H7 (cell line): ENCODE measurements around the gene RGS6. TPM values are rescaled to one million over a fixed set of nuclear protein-coding genes. Genes with fewer than 3 reads are reported as not detected.

Experiments
- DNase-seq: peaks from one replicate; pipeline ENCODE4 v3.0.0; 2012
- H3K27me3 ChIP-seq: 2 replicates; pipeline ENCODE4 v1.6.0; 2011; ENCODE audit warnings: mild to moderate bottlenecking, low read length; ENCODE audit not compliant: control insufficient read depth, insufficient read depth
- H3K36me3 ChIP-seq: replicated peaks from 2 replicates; pipeline ENCODE4 v1.5.1; 2011; ENCODE audit warnings: low read length; ENCODE audit not compliant: control insufficient read depth, insufficient read depth
- H3K4me3 ChIP-seq: 2 replicates; pipeline ENCODE4 v1.5.1; 2011; ENCODE audit warnings: low read depth, mild to moderate bottlenecking, control low read depth, low read length, moderate library complexity; ENCODE audit not compliant: insufficient read depth
- total RNA-seq: library from RNA; depleted of rRNA; stranded (reverse); fragments of >200 nt; shearing (Covaris generic); gene quantifications from 2 replicates; pipeline ENCODE4 v1.2.3, GENCODE V29; 2014

RGS6 gene
- total RNA-seq, 1 experiment from 2014 or later, result 0.87 TPM

DNA sequence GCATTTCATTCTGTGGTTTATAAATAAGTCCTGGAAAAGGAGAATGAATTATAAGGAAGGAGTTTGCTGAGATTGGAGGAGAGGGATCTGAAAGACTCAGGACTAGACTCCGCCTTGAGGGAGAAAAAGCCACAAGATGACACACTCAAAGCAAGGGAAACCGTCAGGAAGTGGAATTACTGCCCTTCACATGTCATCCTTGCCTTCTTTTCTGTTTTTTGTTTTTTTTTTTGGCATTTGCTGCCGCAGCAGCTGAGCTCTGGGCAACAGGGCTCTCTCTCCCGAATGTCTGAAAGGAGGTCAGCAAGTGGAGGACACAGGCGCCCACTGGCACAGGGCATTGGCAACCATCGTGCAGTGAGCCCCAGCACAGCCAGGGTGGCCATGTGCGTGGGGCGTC lies 616.8 kb downstream of the RGS6 start:
- Histone ChIP-seq H3K27me3 (no peaks in the 10 kb centered on the region), H3K36me3 (no peaks in the 10 kb centered on the region), H3K4me3 (no peak overlapping the region)
- no peak for DNase-seq

- Histone ChIP-seq H3K36me3 (no peaks in the 10 kb centered on the region), H3K4me3 (no peak overlapping the region), H3K27me3 (no peaks in the 10 kb centered on the region)
- no peak for DNase-seq
Measured at GRCh38 chr14:72549854-72550253, 617.6 kb downstream of the RGS6 start.

DNA sequence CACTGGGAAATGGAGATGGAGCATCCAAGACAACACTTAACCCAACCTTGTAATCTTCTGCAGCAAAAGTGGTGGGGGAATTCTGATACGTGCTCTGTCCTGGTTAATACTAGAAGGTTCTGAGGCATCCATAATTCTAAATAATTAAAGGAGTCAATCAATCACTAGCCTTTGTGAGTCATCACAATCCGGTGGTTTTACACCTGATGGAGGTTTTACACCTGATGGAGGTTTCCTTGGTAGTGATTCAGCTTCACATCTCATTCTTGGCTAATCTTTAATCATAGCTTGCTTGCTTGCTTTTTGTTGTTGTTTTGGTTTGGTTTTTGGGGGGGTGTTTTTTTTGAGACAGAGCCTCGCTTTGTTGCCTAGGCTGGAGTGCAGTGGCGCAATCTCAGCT lies 618.3 kb downstream of the RGS6 start:
- no peak overlapping the region for H3K4me3 ChIP-seq
- DNase-seq, result no peak
- H3K27me3 ChIP-seq, result no peaks in the 10 kb centered on the region
- H3K36me3 ChIP-seq, result no peaks in the 10 kb centered on the region

DNA sequence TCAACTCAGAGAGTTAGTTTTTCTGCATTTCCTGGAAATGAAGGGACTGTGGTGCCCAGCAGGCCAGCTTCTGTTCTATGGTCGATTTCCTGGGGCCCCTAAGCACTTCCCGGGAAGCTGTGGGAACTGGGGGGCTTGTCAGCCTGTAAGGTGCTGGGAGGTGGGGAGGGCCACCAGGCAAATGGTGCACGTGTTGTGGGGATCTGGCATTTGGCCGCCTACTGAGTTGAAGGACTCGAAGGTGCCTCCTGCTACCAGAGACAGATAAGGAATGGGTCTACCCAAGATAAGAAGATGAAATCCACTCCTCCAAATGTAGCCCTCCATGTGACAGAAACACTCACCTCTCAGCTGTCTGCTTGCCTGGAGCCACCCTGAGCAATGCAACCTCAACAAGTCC lies 620.0 kb downstream of the RGS6 start:
- Histone ChIP-seq H3K4me3 (no peak overlapping the region), H3K27me3 (no peaks in the 10 kb centered on the region), H3K36me3 (no peaks in the 10 kb centered on the region)
- no peak for DNase-seq

DNA sequence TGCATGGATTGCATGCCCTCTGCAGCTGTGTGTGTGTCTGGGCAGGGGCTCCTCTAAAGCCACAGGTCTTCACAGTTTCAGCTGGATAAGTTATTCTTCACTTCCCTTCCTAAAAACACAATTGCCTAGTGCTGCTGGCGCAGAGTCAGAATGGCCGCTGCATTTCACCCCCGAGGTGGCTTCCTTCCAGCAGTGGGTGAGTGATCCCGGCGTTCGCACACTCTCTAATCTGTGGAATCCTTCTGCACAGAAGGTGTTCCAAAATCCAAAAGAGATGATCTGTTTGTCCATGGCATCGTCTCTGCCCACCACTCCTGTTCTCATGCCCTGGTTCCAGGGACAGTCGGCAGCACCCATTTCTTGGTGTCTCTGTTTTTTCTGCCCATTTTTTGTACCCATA lies 620.9 kb downstream of the RGS6 start:
- no peak for DNase-seq
- H3K27me3 ChIP-seq, result no peaks in the 10 kb centered on the region
- no peak overlapping the region for H3K4me3 ChIP-seq
- no peaks in the 10 kb centered on the region for H3K36me3 ChIP-seq

DNA sequence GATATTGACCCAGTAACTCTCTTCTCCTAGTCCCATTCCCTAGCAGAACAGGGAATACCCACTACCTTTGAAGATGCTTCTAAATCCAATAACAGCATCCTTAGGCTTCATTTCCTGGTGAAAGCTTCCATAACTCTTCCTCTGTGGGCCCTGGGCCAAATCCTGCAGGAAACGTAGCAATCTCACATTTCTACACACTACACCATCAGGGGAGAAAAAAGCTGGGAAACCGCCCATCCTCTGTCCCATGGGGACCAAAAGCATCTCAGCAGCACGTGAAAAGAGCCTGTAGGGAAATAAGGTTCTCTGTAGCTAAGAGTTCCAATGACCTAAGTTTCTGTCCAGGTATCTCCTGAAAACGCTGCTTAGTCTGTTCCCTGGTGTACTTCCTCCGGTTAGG lies 621.4 kb downstream of the RGS6 start:
- DNase-seq, result no peak
- H3K36me3 ChIP-seq, result no peaks in the 10 kb centered on the region
- no peak overlapping the region for H3K4me3 ChIP-seq
- no peaks in the 10 kb centered on the region for H3K27me3 ChIP-seq

GRCh38 chr14:72554401-72554800 lies 622.2 kb downstream of the RGS6 start:
- Histone ChIP-seq H3K27me3 (no peaks in the 10 kb centered on the region), H3K36me3 (no peaks in the 10 kb centered on the region), H3K4me3 (no peak overlapping the region)
- DNase-seq, result no peak

GRCh38 chr14:72554994-72555608 lies 622.9 kb downstream of the RGS6 start:
- Histone ChIP-seq H3K27me3 (no peaks in the 10 kb centered on the region), H3K36me3 (no peaks in the 10 kb centered on the region), H3K4me3 (no peak overlapping the region)
- no peak for DNase-seq

GRCh38 chr14:72555609-72556000 lies 623.4 kb downstream of the RGS6 start:
- no peak for DNase-seq
- Histone ChIP-seq H3K27me3 (no peaks in the 10 kb centered on the region), H3K4me3 (no peak overlapping the region), H3K36me3 (no peaks in the 10 kb centered on the region)

DNA sequence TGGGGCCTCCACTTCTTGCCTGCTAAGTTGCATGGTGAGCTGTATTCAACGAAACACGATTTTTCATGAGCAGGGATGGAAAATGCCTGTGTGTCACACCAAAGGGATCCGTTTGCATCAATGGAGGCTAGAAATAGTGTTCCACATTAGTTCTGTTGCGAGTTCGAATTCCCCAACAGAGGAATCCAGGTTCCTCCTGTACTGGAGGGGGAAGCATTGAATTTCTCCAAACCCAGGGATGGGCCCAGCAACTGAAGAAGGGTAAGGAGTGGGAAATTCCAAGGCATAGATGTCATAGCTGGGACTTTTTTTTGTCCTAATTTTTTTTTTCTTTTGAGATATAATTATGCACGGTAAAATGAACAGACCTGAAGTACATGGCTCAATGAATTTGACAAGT lies 625.4 kb downstream of the RGS6 start:
- DNase-seq, result no peak
- Histone ChIP-seq H3K27me3 (no peaks in the 10 kb centered on the region), H3K4me3 (no peak overlapping the region), H3K36me3 (no peaks in the 10 kb centered on the region)

DNA sequence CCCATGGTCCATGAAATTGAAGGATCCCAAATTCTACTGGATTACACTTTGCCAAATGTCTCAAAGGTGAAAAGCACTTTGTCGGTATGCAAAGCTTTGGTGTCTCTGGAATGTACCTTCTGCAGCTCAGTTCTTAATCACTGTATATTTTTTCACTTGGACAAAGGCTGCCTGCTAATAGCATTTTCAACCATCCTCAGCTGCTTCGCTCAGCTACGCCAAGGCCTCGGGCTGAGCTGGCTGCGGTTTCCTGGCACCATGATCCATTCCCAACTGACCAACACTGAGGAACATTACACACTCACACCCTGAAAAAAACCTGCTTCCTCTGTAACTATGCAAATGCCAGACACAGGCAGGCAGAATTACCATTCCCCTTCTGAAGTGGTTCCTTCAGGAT lies 626.5 kb downstream of the RGS6 start:
- no peak overlapping the region for H3K4me3 ChIP-seq
- no peak for DNase-seq
- no peaks in the 10 kb centered on the region; the same call in 1 of the 2 replicates for H3K36me3 ChIP-seq
- H3K27me3 ChIP-seq, result no peaks in the 10 kb centered on the region

DNA sequence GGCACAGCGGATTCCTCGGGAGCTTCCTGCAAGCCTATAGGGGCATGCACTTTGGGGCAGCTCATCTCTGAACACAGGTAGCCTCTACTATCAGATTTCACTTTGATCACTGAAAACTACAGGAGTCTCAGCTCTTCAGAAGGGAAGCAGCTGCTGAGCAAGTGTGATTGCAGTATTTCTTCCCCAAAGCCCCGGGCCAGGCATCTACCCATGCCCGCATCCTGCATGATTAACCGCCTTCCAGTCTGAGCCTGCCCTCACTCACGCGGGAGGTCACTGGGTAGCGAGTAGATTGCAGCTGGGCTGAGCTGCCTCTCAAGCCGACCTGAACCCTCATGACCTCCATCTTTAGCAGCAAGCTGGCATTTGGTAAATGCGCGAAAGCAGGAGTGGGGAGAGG lies 627.0 kb downstream of the RGS6 start:
- no peak overlapping the region for H3K4me3 ChIP-seq
- H3K36me3 ChIP-seq, result no peaks in the 10 kb centered on the region; the same call in 1 of the 2 replicates
- no peaks in the 10 kb centered on the region for H3K27me3 ChIP-seq
- DNase-seq, result no peak

GRCh38 chr14:72559669-72560255 lies 627.5 kb downstream of the RGS6 start:
- DNase-seq, result no peak
- Histone ChIP-seq H3K36me3 (no peaks in the 10 kb centered on the region; the same call in 1 of the 2 replicates), H3K4me3 (no peak overlapping the region), H3K27me3 (no peaks in the 10 kb centered on the region)

DNA sequence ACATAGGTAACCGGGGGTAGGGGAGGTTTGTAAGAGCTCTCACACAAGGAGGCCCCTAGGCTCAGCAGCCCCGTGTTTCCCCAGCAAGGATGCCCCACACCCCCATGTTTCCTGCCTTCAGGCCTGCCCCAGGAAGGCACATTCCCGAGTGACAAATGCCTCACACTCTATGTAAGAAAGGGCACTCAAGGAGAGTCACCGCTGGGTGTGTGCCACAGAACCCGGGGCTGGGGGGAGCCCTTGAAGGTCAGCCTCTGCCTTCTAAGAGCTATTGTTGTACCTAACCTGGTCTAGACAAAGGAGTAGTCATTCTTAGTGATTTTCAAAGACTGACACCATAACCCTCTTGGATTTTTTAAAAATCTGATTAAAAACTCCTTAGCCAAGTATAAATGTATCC lies 628.1 kb downstream of the RGS6 start:
- H3K27me3 ChIP-seq, result no peaks in the 10 kb centered on the region

GRCh38 chr14:72560889-72561493 lies 628.8 kb downstream of the RGS6 start:
- H3K36me3 ChIP-seq, result no peaks in the 10 kb centered on the region; the same call in 1 of the 2 replicates
- no peak overlapping the region for H3K4me3 ChIP-seq
- DNase-seq, result no peak
- no peaks in the 10 kb centered on the region for H3K27me3 ChIP-seq

More for the DNA sequence above, 628.1 kb downstream of the RGS6 start:
- Histone ChIP-seq H3K36me3 (no peaks in the 10 kb centered on the region; the same call in 1 of the 2 replicates), H3K4me3 (no peak overlapping the region)
- DNase-seq, result no peak
